ENCODE results near the gene UNC5B.

- TF ChIP-seq, protein P1, sequence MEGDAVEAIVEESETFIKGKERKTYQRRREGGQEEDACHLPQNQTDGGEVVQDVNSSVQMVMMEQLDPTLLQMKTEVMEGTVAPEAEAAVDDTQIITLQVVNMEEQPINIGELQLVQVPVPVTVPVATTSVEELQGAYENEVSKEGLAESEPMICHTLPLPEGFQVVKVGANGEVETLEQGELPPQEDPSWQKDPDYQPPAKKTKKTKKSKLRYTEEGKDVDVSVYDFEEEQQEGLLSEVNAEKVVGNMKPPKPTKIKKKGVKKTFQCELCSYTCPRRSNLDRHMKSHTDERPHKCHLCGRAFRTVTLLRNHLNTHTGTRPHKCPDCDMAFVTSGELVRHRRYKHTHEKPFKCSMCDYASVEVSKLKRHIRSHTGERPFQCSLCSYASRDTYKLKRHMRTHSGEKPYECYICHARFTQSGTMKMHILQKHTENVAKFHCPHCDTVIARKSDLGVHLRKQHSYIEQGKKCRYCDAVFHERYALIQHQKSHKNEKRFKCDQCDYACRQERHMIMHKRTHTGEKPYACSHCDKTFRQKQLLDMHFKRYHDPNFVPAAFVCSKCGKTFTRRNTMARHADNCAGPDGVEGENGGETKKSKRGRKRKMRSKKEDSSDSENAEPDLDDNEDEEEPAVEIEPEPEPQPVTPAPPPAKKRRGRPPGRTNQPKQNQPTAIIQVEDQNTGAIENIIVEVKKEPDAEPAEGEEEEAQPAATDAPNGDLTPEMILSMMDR (IDR thresholded peaks at IDR 0.05; ENCODE audit: low read length), result no peak
- TF ChIP-seq EZH2 (optimal IDR thresholded peaks at IDR 0.05; ENCODE audit: low read depth, low read length), result no peak
Observed at GRCh38 chr10:71276873-71277272, 64.5 kb downstream of the UNC5B start.
